ENCODE measurements around the gene CAMTA1. TPM values are rescaled to one million over a fixed set of nuclear protein-coding genes. Genes with fewer than 3 reads are reported as not detected.

CAMTA1 gene
- total RNA-seq, 1 donor from 2014 or later, result 77.6 TPM

- H3K4me1 ChIP-seq (ENCODE audit: insufficient read depth, low read length), result peaks cover 4% of the 10 kb centered on the region
- H3K27ac ChIP-seq (ENCODE audit: low read depth, low read length), result no peak overlapping the region
- Mint-ChIP-seq H3K9me3 (ENCODE audit: unreplicated experiment) (no peaks in the 10 kb centered on the region), H3K4me1 (ENCODE audit: low read depth, unreplicated experiment) (no peaks in the 10 kb centered on the region), H3K27me3 (ENCODE audit: low read depth, unreplicated experiment) (no peaks in the 10 kb centered on the region), H3K27ac (ENCODE audit: unreplicated experiment) (no peak overlapping the region), H3K36me3 (ENCODE audit: low read depth, unreplicated experiment) (peaks cover 5% of the 10 kb centered on the region), H3K4me3 (ENCODE audit: unreplicated experiment) (no peak overlapping the region)
- H3K27me3 ChIP-seq (ENCODE audit: insufficient read depth, low read length), result no peaks in the 10 kb centered on the region
- DNase-seq (ENCODE audit: low read depth) (no peak), FAIRE-seq (no peak)
- no peaks in the 10 kb centered on the region for H3K79me2 ChIP-seq (ENCODE audit: insufficient read depth, low read length)
- H3K9me3 ChIP-seq (ENCODE audit: insufficient read depth, low read depth, low read length), result no peaks in the 10 kb centered on the region
- H3K9ac ChIP-seq (ENCODE audit: low read length), result no peak overlapping the region
- no peak overlapping the region for H2AFZ ChIP-seq (ENCODE audit: low read depth, low read length)
- peaks cover 3% of the 10 kb centered on the region for H3K36me3 ChIP-seq (ENCODE audit: insufficient read depth, low read length)
- H4K20me1 ChIP-seq (ENCODE audit: insufficient read depth, low read length), result no peaks in the 10 kb centered on the region
- H3K4me3 ChIP-seq (ENCODE audit: insufficient read depth, low read depth, low read length), result no peak overlapping the region
- no peak for TF ChIP-seq EZH2 (IDR thresholded peaks at IDR 0.05; ENCODE audit: insufficient read depth, low read length)
- no peak overlapping the region for H3K4me2 ChIP-seq (ENCODE audit: low read length)
These were observed 962.4 kb downstream of the CAMTA1 start for GRCh38 chr1:7747605-7748004.

- FAIRE-seq (no peak), DNase-seq (ENCODE audit: low read depth) (no peak)
- no peak overlapping the region for H3K27ac Mint-ChIP-seq (ENCODE audit: unreplicated experiment)
- no peak overlapping the region for H3K9ac ChIP-seq (ENCODE audit: low read length)
- H3K4me1 ChIP-seq (ENCODE audit: insufficient read depth, low read length), result peaks cover 5% of the 10 kb centered on the region
- no peaks in the 10 kb centered on the region for H3K9me3 Mint-ChIP-seq (ENCODE audit: unreplicated experiment)
- no peaks in the 10 kb centered on the region for H3K27me3 Mint-ChIP-seq (ENCODE audit: low read depth, unreplicated experiment)
- H4K20me1 ChIP-seq (ENCODE audit: insufficient read depth, low read length), result no peaks in the 10 kb centered on the region
- H3K27me3 ChIP-seq (ENCODE audit: insufficient read depth, low read length), result no peaks in the 10 kb centered on the region
- H3K36me3 ChIP-seq (ENCODE audit: insufficient read depth, low read length), result peaks cover 3% of the 10 kb centered on the region
- H3K4me1 Mint-ChIP-seq (ENCODE audit: low read depth, unreplicated experiment), result no peaks in the 10 kb centered on the region
- no peak overlapping the region for H3K4me3 ChIP-seq (ENCODE audit: insufficient read depth, low read depth, low read length)
- no peak overlapping the region for H3K4me3 Mint-ChIP-seq (ENCODE audit: unreplicated experiment)
- H3K4me2 ChIP-seq (ENCODE audit: low read length), result no peak overlapping the region
- H3K9me3 ChIP-seq (ENCODE audit: insufficient read depth, low read depth, low read length), result no peaks in the 10 kb centered on the region
- TF ChIP-seq CTCF (IDR thresholded peaks at IDR 0.05; ENCODE audit: insufficient read depth, low read depth, low read length) (no peak), EZH2 (IDR thresholded peaks at IDR 0.05; ENCODE audit: insufficient read depth, low read length) (no peak)
- H3K36me3 Mint-ChIP-seq (ENCODE audit: low read depth, unreplicated experiment), result peaks cover 5% of the 10 kb centered on the region
- H3K79me2 ChIP-seq (ENCODE audit: insufficient read depth, low read length), result no peaks in the 10 kb centered on the region
- H3K27ac ChIP-seq (ENCODE audit: low read depth, low read length), result no peak overlapping the region
- no peak overlapping the region for H2AFZ ChIP-seq (ENCODE audit: low read depth, low read length)
These were observed 963.9 kb downstream of the CAMTA1 start for GRCh38 chr1:7749126-7749525.

DNA sequence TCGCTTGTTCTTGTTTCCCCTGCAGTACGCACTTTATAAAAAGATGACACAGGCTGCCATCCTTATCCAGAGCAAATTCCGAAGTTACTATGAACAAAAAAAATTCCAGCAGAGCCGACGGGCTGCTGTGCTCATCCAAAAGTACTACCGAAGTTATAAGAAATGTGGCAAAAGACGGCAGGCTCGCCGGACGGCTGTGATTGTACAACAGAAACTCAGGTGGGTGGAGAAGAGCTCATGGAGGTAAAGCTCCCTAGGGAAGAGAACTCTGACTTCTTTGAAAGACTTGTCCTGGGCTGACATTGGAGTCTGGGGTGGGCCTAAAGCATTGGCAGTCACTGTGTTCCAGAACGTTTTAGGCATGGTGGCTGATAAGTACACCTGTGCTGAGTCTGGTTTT, 965.9 kb downstream of the CAMTA1 start:
- Mint-ChIP-seq H3K27me3 (ENCODE audit: low read depth, unreplicated experiment) (no peaks in the 10 kb centered on the region), H3K4me1 (ENCODE audit: low read depth, unreplicated experiment) (no peaks in the 10 kb centered on the region), H3K27ac (ENCODE audit: unreplicated experiment) (no peak overlapping the region), H3K36me3 (ENCODE audit: low read depth, unreplicated experiment) (no peaks in the 10 kb centered on the region), H3K4me3 (ENCODE audit: unreplicated experiment) (no peak overlapping the region), H3K9me3 (ENCODE audit: unreplicated experiment) (no peaks in the 10 kb centered on the region)
- H3K4me1 ChIP-seq (ENCODE audit: insufficient read depth, low read length), result peaks cover 5% of the 10 kb centered on the region
- TF ChIP-seq EZH2 (IDR thresholded peaks at IDR 0.05; ENCODE audit: insufficient read depth, low read length), result no peak
- TF ChIP-seq CTCF (IDR thresholded peaks at IDR 0.05; ENCODE audit: insufficient read depth, low read depth, low read length), result no peak
- no peak overlapping the region for H2AFZ ChIP-seq (ENCODE audit: low read depth, low read length)
- H4K20me1 ChIP-seq (ENCODE audit: insufficient read depth, low read length), result no peaks in the 10 kb centered on the region
- H3K36me3 ChIP-seq (ENCODE audit: insufficient read depth, low read length), result no peaks in the 10 kb centered on the region
- no peak overlapping the region for H3K27ac ChIP-seq (ENCODE audit: low read depth, low read length)
- FAIRE-seq (no peak), DNase-seq (ENCODE audit: low read depth) (no peak)
- no peak overlapping the region for H3K4me3 ChIP-seq (ENCODE audit: insufficient read depth, low read depth, low read length)
- no peaks in the 10 kb centered on the region for H3K79me2 ChIP-seq (ENCODE audit: insufficient read depth, low read length)
- H3K4me2 ChIP-seq (ENCODE audit: low read length), result no peak overlapping the region
- no peak overlapping the region for H3K9ac ChIP-seq (ENCODE audit: low read length)
- H3K9me3 ChIP-seq (ENCODE audit: insufficient read depth, low read depth, low read length), result no peaks in the 10 kb centered on the region
- H3K27me3 ChIP-seq (ENCODE audit: insufficient read depth, low read length), result no peaks in the 10 kb centered on the region

Measured in astrocyte (in vitro differentiated cells and primary cell).